Ramos (cell line): Measurements from ENCODE around the gene TGFBR2.
"Not testable (repeated sequence)": the region's sequence is repeated elsewhere in the genome, so short reads cannot be mapped to it uniquely, and the experiment has no call there.

Experiments used
- in situ Hi-C: fragments of 300-500 bp; cut with MboI; formaldehyde crosslinking; loops from one replicate; pipeline ENCODE4 v1.14.3; 2022; ENCODE audit warnings: low sequenced_read_pairs; ENCODE audit not compliant: unreplicated experiment

The TGFBR2 gene

DNA sequence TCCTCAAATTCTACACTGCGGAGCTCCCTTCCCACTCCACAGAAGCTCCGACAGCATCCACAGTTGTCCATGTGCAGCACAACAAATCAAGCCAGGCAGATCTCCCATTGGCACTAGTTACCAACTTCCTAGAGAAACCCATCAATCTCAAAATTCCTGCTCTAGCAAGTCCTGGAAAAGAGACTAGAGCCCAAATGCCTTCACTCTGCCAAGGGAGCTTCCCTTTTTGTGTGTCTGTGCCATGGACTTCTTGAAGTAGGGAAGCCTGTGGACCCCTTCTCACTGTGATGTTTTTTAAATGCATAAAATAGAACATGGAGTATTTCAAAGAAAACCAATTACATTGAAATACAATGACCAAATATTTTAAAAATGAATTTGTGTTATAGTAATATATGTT lies 59.1 kb downstream of the TGFBR2 start:
- in situ Hi-C loops, result no loop called here

DNA sequence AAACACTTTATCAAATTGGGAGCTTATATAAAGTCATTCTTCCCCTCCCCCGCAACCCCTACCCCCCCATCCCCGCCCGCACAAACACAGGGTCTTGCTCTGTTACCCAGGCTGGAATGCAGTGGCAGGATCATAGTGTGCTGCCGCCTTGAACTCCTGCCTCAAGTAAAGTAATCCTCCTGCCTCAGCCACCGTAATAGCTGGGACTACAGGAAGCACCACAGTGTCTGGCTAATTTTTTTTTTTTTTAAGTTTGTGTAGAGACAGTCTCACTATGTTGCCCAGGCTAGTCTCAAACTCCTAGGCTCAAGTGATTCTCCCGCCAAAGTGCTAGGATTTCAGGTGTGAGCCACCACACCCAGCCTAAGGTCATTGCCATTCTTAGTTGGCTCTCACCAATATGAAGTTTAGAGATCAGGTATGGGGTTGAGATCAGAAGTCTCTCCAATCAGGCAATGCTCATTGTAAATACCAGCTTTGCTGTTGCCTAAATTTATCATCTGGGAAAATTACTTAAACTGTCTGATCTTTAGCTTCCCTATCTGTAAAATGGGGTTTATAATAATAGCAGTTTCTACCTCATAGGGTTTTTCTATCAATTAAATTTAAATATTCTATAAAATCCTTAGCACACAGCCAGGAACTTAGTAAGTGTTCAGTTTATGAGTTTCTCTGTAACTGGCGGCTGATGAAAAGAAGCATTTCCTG lies 60.3 kb downstream of the TGFBR2 start:
- in situ Hi-C loops, result no loop called here

DNA sequence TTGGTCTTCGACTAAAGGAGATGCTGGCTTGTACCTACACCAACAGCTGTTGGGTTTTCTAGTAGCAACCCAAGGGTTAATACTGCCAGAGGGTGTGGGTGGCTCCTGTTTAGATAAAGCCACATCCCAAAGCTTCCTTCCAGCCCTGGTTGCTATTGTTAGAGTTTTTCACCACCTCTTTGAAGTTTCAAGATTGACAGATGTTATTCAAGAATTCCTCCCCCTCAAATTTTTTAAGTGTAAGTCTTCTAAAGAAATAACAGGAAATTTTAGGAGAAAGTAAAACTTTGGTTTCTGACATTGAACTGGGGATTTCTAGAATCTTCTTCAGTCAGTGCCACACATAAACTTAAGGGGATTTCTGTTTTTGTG lies 60.9 kb downstream of the TGFBR2 start:
- in situ Hi-C loops, result no loop called here

DNA sequence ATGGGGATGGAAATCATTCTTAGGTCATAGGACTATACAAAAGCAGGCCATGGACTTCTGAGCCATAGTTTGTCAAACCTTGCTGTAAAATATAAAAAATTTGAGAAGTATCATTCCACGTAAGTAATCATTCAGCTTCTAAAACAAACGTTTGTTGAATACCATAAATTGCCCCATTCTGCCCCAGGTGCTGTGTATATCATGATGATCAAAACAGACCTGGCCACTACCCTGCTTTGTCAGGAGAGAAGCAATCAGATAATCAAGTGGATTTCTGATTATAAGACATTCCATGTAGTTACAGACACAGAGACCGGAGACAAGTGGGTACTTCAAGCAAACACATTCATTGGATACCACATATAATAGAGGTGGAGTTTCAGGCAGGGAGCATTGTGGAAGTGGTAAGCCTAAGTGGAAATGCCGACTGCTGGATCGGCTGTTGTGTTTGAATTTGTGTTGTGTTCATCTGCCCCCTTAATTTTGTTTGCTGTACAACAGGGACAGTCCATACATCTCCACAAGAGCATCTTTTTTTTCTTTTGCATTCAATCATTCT lies 61.7 kb downstream of the TGFBR2 start:
- in situ Hi-C loops, result no loop called here

DNA sequence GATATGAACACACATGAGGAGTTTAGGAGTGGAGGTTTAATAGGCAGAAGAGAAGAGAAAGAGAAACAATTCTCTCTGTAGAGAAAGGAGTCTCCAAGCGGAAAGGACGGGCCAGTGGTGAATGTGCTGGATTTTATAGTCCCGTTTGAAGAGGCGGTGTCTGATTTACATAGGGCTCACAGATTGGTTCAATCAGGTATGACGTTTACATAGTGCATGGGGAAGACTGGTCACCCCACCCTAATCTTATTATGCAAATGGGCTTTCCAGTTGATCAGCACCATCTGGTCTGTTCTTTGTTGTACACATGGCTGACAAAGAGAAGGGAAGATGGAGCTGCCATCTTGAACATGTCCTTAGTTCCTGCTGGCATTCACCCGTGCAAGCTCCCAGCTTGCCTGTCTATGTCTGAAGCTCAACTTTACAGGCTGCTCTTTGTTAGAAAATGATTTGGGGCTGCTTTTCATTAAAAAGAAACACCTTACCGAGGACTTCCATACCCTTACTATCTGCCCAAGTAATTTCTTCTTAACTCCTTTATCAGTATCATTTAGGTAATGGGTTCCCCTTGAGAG lies 63.0 kb downstream of the TGFBR2 start:
- in situ Hi-C loops, result not testable (repeated sequence)

DNA sequence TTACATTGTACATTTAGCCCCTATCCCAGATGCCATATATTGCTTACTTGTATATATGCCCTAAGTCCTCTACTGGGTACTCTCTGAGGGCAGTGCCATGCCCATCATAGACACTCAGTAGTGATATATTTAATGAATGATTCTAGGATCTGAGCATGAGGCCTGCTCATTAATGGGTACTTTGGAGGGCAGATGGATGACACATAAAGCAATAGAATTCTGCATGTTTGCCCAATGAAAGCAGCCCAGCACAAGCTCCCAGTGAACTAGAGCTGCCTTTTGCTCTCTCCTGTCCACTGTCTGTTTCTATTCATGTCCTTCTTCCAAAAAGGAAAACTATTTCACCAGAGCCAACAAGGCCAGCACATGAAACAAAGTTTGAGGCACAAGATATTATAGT lies 63.9 kb downstream of the TGFBR2 start:
- in situ Hi-C loops, result no loop called here

DNA sequence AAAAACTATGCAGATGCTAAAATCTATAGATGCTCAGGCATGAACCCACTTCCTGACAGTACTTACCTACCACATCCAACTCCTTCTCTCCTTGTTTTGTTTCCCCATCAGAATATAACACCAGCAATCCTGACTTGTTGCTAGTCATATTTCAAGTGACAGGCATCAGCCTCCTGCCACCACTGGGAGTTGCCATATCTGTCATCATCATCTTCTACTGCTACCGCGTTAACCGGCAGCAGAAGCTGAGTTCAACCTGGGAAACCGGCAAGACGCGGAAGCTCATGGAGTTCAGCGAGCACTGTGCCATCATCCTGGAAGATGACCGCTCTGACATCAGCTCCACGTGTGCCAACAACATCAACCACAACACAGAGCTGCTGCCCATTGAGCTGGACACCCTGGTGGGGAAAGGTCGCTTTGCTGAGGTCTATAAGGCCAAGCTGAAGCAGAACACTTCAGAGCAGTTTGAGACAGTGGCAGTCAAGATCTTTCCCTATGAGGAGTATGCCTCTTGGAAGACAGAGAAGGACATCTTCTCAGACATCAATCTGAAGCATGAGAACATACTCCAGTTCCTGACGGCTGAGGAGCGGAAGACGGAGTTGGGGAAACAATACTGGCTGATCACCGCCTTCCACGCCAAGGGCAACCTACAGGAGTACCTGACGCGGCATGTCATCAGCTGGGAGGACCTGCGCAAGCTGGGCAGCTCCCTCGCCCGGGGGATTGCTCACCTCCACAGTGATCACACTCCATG lies 65.3 kb downstream of the TGFBR2 start:
- in situ Hi-C loops, result no loop called here

DNA sequence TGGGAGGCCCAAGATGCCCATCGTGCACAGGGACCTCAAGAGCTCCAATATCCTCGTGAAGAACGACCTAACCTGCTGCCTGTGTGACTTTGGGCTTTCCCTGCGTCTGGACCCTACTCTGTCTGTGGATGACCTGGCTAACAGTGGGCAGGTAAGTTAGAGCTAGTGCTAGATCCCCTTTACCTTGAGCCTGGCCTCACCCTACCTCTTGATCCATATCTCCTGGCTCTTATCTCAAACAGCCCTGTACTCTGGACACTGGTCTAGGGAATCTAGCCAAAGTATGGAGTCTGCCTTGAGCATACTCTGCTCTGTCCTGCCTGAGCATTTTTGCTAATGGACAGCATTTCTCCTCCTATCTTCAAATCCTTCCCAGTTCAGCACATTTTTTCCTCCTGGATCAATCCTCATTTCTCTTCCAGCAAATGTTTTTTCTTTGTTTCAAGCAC lies 65.9 kb downstream of the TGFBR2 start:
- in situ Hi-C loops, result no loop called here

DNA sequence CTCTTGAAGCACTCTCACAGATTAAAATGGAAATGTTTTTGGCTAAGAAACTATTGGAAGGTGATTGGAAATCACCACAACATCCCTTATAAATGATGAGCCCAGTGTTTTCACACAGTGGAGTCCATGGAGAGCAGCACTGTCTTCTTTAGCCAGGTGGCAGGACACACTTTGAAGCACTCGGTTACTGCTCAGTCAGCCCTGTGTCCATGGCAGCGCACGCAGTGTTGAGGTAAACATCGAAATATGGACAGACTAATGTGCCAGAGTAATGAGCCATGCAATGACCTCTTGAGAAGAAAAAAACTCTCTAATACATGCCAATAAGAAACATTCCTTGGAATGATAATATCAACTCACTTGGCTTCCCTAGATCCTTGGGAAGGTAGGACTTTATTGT lies 66.6 kb downstream of the TGFBR2 start:
- in situ Hi-C loops, result no loop called here

DNA sequence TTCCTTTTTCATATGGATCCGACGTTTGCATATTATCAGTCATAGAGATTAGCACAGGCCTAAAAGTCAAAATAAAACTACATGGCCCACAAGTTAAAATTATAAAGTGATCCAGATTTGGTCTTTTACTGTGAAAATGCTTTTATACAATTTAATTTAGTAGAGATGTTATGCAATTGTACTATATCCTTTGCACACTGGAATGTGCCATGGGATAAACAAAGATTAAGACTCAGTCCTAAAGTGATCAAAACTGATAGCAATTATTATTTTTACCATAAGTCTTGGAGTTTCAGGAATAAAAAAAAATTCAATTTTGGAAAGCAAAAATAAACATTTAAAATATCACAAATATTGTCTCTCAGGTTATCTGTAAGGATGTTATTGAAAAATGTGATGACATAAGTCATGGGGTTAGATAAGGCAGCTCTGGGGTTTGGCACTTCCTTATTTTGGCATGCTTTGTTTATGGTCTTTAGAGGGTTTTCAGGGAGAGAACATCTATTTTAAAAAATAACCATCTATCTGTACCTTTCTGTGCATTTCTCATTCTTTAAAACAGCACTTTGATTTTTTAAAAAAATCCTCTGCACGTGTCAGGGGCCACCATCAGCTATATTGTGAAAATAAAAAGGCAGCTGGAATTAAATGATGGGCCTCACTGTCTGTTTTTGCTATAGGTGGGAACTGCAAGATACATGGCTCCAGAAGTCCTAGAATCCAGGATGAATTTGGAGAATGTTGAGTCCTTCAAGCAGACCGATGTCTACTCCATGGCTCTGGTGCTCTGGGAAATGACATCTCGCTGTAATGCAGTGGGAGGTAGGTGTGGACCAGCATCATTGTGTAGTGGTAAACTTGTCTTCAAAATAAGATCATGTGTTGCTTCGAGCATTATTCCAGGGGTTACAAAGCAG lies 67.3 kb downstream of the TGFBR2 start:
- in situ Hi-C loops, result no loop called here

DNA sequence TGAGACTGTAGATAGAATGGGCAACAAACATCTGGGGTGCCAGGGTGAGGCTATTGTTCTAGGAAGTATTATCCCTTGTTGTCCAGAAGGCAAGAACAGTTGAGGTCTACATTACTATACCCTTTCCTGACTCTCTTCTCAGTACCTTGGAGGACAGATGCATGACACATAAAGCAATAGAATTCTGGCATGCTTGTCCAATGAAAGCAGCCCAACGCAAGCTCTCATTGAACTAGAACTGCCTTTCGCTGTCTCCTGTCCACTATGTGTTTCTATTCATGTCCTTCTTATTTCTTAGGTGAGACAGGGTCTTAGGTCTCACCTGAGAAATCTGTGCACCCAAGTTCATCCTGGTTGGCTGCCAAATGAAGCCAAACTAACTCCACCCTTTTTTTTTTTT lies 68.6 kb downstream of the TGFBR2 start:
- in situ Hi-C loops, result no loop called here

DNA sequence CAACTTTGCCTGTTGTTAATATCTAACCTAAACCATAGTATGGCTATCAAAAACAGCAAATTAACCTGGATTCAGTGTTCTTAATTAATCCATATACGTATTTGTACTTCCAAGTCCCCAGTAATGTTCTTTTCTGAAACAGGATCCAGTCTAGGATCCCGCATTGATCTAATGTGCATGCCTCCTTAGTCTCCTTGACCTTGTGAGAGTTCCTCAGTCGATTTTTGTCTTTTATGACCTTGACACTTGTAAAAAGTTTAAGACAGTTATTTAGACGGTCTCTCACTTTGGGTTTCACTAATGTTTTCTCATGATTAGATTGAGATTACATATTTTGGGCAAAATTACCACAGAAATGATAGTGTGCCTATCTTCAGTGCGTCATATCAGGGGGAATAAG lies 69.4 kb downstream of the TGFBR2 start:
- in situ Hi-C loops, result no loop called here

DNA sequence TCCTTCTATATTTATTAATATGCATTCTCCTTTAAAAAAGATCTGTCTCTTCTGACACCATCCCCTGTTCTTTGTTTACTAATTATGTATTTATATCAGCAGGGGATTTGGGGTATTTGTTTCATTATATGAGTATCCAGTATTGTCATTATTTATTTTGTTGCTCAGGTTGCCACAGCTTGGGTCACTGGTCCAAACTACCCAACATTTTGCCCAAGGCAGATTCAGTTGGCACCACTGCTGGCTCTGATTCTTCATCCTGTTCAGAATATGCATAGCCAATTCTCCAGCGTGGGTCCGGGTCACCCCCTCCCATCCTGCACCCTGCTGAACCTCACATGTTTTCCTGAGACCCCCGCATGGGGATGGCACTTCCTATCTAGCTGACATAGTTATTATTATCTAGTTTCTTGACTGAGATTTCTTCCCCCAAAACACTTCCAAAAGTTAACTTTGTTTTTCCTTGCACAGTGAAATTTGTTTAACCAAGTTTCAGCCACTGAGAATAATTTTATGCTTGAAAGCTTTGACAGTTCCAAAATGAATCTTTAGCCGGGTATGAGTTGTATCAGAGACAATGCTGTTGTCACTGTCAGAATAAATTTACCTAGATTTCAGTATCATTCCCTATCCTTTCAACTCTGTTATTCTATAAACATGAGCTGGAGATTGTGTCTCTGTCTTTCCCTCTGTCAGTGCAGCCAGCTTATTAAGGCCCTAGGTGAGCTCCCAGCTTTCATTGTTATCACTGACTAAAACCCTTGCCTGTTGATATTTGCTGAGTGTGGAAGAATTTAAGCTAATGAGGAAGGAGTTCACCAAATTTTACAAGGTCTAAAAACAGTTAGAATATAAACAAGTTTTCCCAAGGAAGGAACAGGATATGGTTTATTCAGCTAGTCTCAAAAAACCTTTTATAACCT lies 70.3 kb downstream of the TGFBR2 start:
- in situ Hi-C loops, result no loop called here

DNA sequence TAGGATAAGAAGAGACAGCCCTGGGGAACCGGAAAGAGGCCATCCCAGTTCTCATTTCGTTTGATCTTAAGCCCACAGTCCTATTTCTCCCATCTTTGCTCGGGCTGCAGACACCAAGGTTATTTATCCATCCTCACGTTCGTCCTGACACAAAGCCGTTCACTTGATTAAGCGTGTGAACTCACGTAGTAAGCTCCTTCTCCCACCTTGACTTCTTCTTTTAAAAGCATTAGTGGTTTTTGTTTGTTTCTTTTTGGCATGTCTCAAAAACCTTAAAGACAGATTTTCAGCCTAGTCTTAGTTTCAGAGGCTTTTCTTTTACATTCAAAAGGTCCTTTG lies 70.9 kb downstream of the TGFBR2 start:
- in situ Hi-C loops, result no loop called here

DNA sequence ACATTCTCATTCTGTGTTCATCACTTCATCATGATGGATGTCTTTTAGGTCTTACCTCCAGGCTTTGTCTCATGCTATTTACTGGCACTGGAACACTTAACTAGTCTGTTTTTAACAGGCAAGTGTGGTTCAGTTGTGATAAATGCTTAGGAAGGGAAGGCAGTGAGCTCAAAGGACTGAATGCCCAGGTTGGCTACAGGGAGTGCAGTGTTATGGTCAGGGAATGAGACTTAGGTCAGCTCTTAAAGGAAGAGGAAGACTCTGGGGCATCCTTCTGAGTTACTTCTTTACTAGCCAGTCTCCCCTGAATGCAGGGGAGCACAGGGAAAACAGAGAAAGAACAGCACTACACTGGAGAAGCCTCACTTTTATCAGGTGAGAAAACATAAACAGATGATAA lies 72.6 kb downstream of the TGFBR2 start:
- in situ Hi-C loops, result no loop called here

DNA sequence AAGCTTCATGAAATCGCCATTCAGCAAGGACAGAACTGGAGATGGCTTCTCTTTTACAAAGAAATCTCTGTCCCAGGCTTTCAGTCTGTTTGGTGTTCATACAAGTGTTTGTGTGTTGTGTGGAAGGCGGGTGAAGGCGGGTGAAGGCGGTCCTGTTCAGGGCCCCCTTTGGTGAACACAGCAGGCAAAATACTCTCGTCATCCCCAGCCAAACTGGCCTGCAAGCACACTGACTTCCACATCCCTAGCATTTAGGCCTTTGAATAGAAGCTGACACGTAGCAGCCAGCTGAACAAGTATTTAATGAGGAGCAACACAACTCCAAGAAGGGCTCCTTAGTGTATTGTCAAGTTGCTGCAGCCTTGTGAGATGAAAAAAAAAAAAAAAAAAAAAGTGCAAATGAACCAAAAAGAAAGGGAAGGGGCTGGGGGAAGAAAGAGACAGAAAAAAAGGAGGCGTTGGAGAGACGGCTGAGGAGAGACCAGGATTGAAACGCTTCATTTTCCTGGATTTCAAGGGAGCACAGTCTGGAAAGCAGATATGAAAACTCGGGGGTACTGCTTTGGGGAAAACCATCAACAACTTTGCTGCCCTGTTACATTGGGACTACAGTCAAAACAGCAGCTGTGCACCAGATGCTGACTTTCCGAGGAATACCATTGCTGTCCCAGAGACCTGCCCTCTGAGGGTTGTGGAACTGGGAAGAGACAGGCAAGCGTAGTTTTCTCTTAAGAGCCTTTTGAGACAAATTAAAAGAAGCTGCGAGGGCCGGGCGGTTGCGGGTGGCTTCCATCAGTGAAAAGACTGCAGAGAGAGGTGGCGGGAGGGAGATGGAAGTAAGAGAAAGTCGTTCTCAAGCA lies 74.6 kb downstream of the TGFBR2 start:
- in situ Hi-C loops, result no loop called here

DNA sequence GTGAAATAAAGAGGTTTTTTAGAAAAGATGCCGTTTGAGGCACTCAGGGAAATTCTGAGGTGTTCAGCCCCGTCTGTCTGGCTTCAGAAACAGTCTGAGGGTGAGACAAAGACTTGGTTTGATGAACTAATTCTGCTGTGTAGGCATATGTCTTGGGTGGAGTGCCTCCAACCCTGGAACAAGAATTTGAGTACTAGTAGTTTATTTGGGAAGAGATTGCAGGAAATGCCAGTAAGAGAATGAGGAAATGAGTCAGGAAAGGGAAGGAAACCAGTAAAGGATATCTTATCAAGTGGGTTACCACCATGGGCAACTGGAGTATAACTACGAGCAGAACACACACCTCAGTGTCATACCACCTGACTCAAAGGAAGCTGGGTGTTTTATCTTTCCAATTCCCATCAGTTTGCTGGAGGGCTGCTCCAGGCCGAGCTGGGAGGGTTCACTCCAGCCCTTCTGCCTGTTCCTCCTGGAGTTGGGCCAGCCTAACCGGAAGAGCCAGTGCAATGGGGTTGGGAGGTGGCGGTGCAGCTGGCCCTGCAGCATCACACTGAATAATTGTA lies 75.3 kb downstream of the TGFBR2 start:
- in situ Hi-C loops, result no loop called here
